Stimulated activated CD8-positive, alpha-beta memory T cell treated with anti-CD3 and anti-CD28 coated beads, Interleukin-12 subunit alpha, Interleukin-12 subunit beta, amount 100 ng/mL, for 1 hour (primary cell): Measurements from ENCODE around the gene GAS6.

Experiments used
- DNase-seq: peaks from one replicate; pipeline ENCODE4 v3.0.0-alpha.2; 2020; ENCODE audit warnings: low read depth

GAS6 gene

GRCh38 chr13:113819731-113820715 is 43.9 kb downstream of the GAS6 start:
- no peak for DNase-seq

GRCh38 chr13:113819341-113819730 is 44.5 kb downstream of the GAS6 start:
- no peak for DNase-seq

DNA sequence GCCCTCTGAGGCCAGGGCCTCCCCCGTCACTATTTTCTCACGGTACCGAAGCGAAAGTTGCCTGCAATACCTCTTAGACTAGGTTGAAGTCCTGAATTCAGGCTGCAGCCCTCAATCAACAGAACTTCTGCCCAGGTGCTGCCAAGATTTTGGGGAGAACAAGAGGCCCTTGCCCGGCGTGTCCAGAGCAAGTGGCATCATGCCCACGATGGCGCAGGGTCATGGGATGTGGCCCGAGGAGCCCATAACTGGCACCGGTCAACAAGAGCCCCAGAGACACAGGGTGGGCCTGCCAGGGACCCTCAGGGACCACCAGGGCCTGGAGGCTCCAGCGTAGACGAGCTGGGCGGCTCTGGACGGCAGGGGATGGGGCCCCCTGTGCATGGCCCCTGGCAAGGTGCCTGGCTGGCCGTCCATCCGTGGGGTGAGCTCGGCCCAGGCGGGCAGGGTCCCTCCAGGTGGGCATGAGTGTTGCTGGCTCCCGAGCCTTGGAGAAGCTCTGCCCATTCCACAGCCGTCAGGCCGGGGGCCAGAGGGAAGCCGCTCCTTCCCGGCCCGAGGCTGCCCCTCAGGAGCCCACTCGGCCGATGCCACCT is 45.1 kb downstream of the GAS6 start:
- no peak for DNase-seq

DNA sequence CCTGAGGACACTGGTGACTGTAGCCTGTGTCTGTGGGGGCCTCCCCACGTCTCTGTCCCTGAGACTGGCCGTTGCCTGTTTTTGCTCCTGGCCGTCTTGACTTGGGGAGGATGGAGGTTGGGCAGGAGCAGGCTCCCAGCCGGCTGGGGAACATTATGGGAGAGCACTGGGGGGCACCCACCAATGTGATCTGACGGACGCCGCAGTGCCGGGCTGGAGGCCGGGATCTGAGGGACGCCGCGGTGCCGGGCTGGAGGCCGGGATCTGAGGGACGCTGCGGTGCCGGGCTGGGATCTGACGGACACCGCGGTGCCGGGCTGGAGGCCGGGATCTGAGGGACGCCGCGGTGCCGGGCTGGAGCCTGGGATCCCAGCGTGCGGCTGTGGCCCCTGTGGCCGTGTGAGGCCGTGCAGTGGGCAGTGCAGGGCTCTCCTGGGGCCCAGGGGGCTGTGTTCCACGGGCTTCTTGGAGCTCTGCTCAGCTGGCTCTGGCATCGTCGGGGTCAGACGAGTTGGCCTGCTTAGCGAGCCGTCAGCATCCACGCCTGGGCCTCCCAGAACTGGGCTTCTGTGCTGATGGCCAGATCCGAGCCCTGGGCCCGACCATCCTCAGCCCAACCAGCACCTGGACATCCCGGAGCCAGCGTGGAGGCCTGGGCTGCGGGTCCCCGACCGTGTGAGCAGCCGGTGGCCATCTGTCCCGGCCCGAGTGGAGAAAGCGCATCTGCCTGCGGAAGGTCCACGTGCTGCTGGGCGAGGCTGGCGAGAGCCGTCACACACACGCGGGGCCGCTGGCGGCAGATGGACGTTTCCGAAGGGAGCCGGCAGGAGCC is 45.8 kb downstream of the GAS6 start:
- DNase-seq: no peak

DNA sequence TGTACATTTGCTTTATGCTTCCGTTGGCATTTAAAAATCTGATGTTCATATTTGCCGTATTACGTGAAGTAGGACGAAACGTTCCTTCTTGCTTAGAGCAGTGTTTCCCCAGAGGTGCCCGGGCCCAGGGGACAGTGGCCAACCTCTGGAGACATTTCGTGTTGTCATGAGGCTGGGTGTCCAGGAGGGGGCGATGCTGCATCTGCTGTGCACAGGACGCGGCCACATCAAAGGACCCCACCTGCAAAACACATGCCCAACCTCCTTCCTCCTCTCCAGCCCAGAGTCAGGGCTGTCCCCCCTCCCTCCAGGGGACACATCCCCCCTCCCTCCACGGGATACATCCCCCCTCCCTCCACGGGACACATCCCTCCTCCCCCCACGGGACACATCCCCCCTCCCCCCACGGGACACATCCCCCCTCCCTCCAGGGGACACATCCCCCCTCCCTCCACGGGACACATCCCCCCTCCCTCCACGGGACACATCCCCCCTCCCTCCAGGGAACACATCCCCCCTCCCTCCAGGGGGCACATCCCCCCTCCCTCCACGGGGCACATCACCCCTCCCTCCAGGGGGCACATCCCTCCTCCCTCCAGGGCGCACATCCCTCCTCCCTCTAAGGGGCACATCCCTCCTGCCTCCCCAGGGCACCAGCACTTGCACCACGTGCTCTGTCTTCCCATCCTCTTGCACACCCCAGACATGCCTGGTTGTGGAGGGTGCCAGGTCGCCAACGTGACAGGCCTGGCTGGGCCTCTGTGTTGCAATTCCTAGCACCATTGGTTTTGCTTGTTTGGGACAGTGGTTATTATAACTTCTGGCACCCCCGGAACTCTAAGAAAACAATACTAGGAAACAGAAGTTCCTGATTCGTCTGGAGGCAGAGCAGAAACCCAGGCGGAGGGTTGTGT is 46.7 kb downstream of the GAS6 start:
- DNase-seq: peak; percentile 74

DNA sequence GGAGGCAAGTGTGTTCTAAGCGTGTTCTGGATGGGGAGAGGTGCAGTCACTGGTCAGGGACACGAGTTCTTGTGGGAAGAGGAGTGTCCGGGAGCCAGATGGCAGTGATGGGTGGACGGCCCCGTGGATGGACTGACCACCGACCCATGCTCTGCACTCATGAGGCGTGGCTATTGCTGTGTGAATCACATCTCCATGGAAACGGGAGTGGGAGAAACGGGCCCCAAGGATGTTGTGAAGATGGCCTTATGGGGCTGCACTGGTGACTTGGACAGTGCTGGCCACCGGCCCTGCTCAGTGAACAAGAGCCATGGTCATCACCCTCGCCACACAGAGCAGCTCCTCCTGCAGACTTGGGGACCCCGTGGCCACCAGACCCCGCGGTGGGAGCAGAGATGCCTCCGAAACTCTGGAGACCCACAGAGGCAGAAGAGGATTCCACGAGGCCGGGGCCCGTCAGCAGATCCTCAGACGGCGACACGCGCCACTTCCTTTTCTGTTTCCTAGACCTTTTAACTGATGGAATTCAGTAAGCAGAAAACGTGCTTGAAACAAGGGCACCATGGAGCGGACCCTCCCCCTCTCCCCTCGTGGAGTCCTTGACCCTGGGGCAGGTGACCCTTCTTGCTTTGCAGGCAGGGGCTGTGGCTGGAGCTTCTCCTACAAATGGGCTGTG is 47.5 kb downstream of the GAS6 start:
- DNase-seq: no peak

- no peak for DNase-seq
These were observed 48.5 kb downstream of the GAS6 start for GRCh38 chr13:113815151-113816058.

GRCh38 chr13:113814435-113814821 is 49.4 kb downstream of the GAS6 start:
- no peak for DNase-seq

DNA sequence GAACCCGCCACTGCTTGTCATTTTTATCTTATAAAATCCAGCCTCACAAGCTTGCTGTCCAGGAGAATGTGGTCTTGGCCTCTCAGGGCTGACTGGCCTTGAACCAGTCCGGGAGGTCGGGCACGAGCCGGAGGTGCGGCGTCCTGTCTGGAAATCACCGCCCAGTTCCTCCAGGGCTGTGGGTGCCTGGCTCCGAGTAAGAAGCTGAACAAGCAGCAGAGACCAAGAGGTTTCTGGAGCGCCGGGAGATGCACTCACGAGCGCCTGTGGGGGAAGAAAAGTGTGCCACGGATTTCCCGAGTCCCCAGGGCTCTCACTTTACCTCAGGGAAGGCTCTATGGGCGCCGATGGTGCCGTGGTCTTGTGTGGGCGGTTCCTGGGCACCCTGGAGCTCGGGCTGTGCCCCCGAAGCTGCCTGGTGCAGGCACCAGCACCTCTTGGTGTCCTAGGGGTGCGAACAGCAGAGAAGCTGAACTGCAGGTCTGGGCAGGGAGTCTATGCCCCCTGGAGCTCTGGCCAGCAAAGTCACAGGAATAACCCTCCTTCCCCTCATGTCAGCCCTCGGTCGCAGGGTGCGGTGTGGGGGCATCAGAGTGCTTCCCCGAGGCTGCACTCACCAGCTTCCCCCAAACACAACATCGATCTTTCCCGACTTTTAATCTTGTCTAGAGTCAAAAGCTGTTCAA is 50.0 kb downstream of the GAS6 start:
- DNase-seq: no peak

- no peak for DNase-seq
These were observed 50.7 kb downstream of the GAS6 start for GRCh38 chr13:113813070-113813748.

DNA sequence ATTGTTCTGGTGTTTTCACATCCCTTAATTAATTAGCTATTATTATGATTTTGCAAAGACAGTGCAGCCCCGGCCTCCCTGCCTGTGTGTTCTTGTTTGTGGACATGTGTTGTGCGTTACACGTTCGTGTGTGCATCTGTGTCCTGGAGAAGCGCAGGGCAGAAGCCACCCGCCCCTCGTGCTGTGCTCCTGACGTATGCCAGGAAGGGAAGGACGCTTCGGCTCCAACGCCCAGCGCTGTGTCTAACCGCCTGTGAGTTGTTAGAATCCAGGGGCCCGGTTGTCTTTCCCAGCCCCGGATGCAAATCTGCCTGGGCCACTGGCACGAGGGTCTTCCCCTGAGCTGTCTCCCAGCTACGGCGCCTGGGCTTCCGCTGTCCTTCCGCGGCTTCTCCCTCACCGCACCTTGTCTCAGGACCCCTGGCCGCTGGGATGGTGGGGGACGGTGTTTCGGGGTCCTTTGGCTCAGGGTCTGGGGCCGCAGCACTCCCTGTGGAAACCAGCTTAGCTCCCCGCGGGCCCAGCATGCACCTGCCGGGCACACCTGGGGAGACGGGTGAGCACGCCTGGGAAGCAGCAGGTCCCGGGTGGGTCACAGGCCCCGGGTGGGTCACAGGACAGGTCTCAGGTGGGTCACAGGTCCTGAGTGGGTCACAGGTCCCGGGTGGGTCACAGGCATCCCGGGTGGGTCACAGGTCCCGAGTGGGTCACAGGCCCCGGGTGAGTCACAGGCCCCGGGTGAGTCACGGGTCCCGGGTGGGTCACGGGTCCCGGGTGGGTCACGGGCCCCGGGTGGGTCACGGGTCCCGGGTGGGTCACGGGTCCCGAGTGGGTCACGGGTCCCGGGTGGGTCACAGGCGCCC is 51.5 kb downstream of the GAS6 start:
- no peak for DNase-seq

- no peak for DNase-seq
These were observed 52.6 kb downstream of the GAS6 start for GRCh38 chr13:113811081-113811928.

DNA sequence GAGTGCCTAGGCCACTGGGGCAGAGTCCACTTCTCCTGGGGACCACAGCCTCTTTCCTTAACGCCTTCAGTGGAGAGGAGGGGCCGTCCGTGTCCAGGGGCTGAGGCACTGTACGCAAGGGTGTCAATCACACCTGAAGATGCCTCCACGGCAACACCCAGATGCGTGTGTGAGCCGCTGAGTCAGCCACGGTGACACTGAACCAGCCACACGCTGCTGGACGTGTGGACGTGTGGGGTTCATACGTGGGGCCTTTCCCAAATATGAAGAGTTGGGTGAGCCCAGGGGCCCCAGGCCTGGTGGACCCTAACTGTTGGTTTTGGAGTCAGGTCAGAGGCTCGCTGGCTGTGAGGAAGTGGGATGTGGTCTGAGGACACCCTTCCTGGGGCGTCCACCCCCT is 53.2 kb downstream of the GAS6 start:
- DNase-seq: no peak

DNA sequence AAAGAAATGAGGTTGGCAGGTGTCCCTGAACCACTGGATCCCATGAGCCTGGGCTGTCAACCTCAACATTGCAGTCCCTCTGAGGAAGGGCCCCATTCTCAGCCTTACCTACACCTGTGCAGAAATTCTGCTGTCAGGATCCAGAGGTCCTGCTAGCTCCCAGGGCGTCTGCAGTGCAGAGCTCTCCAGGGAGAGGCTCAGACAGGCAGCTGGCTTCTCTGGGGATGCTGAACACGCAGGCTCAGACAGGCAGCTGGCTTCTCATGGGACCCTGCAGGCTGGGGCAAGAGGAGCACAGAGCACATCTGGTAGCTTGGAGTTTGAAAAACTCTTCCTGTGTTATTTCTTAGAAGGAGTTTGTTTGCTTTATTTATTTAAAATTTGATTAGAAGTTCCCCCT is 53.9 kb downstream of the GAS6 start:
- no peak for DNase-seq

DNA sequence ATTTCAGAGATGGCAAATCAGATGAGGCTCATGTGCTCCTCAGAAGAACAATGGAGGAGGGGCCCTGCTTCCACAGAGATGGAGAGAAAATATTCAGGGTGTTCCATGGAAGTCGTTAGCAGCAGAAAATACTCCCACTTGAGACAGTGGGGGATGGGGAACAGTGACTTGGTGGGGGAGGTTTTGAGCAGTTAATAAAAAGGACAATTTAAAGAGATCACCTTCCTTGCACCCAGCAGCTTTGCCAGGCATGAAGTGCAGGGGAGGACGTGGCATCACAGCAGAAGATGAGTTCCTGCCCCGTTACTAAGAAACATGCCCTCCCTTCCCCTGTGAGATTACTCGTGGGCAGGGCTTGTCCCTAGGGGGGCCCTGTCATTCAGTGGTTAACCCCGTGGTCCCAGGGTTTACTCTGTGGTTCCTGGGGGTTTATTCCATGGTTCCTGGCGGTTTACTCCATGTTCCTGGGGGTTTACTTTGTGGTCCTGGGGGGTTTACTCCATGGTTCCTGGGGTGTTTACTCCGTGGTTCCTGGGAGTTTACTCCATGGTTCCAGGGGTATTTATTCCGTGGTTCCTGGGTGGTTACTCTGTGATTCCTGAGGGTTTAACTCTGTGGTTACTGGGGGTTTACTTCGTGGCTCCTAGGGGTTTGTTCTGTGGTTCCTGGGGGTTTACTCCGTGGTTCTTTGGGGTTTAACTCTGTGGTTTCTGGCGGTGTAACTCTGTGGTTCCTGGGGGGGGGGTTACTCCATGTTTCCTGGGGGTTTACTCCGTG is 55.6 kb downstream of the GAS6 start:
- no peak for DNase-seq

DNA sequence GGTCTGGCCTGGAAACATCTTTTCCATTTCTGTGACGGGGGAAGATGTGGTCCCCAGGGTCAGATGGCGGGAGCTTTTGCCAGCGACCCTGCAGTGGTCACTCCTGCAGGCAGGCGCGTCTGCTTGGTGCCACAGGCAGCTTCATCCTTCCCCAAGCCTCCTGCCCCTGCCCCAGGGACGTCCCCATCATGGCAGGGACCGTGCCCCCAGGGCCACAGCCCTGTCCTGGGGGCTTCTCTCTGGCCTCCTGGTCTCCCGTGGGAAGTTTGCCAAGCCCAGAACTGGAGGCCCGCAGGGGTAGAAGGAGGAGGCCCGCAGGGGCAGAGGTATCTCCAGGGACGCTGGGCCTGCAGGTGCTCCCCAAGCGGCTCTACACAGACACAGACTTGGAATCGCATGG is 57.4 kb downstream of the GAS6 start:
- DNase-seq: no peak
